BLaER1 treated with 17β-estradiol and CSF1 and Interleukin-3, amounts not matched to agents 10 nM and 100 nM (cell line): ENCODE measurements around the gene SP6.

Source experiments
- H3K27ac ChIP-seq, 11 experiments: shearing (Covaris generic); formaldehyde crosslinking; 2 replicates each; pipeline ENCODE4 v1.8.1; 2022
- H3K27me3 ChIP-seq, 11 experiments: shearing (Covaris generic); formaldehyde crosslinking; 2 replicates each; pipeline ENCODE4 v1.8.1; 2022
- H3K36me3 ChIP-seq, 11 experiments: shearing (Covaris generic); formaldehyde crosslinking; 2 replicates each; pipeline ENCODE4 v1.8.1; 2022
- H3K4me1 ChIP-seq, 10 experiments: shearing (Covaris generic); formaldehyde crosslinking; 2 replicates each; pipeline ENCODE4 v1.8.1; 2022
- H3K4me2 ChIP-seq, 11 experiments: shearing (Covaris generic); formaldehyde crosslinking; 2 replicates each; pipeline ENCODE4 v1.8.1; 2022
- H3K4me3 ChIP-seq, 10 experiments: shearing (Covaris generic); formaldehyde crosslinking; 2 replicates each; pipeline ENCODE4 v1.8.1; 2022
- H3K9ac ChIP-seq, 11 experiments: shearing (Covaris generic); formaldehyde crosslinking; 2 replicates each; pipeline ENCODE4 v1.8.1; 2022
- H3K9me3 ChIP-seq, 11 experiments: shearing (Covaris generic); formaldehyde crosslinking; replicated peaks in 1 of 11; 2 replicates each; pipeline ENCODE4 v1.8.1; 2022
- H4K20me1 ChIP-seq, 11 experiments: shearing (Covaris generic); formaldehyde crosslinking; 2 replicates each; pipeline ENCODE4 v1.8.1; 2022
- Cebpa-rat ChIP-seq, 11 experiments: shearing (Covaris generic); IDR thresholded peaks; 2 replicates each; pipeline ENCODE4 v1.8.1; 2022

Gene SP6

GRCh38 chr17:47882695-47883588, 32.0 kb upstream of the SP6 start:
- no peak for TF ChIP-seq Cebpa-rat (IDR thresholded peaks at IDR 0.05)
- Histone ChIP-seq H4K20me1 (no peaks in the 10 kb centered on the region; a peak in 1 of 22 replicates), H3K4me1 (peaks cover 34 to 57% (median 44%) of the 10 kb centered on the region in 10 experiments), H3K9ac (peak overlapping the region in 4 of 11 experiments; percentile 25 to 41 (median 28); a peak in 3 of 22 replicates), H3K27me3 (no peaks in the 10 kb centered on the region), H3K9me3 (no peaks in the 10 kb centered on the region), H3K4me2 (peak overlapping the region; percentile 70 to 85 (median 77)), H3K27ac (peak overlapping the region in 7 of 11 experiments; percentile 28 to 56 (median 47); a peak in 12 of 22 replicates), H3K4me3 (0 out of 20 replicates have a peak overlapping the region, but pooled peaks of 1 of the 10 experiments have one; percentile 5), H3K36me3 (no peaks in the 10 kb centered on the region)

GRCh38 chr17:47882247-47882646, 31.3 kb upstream of the SP6 start:
- Histone ChIP-seq H3K27me3 (no peaks in the 10 kb centered on the region), H3K27ac (peak overlapping the region in 8 of 11 experiments; percentile 28 to 56 (median 46); a peak in 13 of 22 replicates), H3K4me3 (0 out of 20 replicates have a peak overlapping the region, but pooled peaks of 2 of the 10 experiments have one; percentile 5 to 6), H3K9ac (peak overlapping the region in 5 of 11 experiments; percentile 25 to 41 (median 28); a peak in 6 of 22 replicates), H3K9me3 (no peaks in the 10 kb centered on the region), H3K4me1 (peaks cover 34 to 64% (median 49%) of the 10 kb centered on the region in 10 experiments), H3K4me2 (peak overlapping the region; percentile 70 to 85 (median 77)), H4K20me1 (no peaks in the 10 kb centered on the region; a peak in 1 of 22 replicates), H3K36me3 (no peaks in the 10 kb centered on the region)
- no peak for TF ChIP-seq Cebpa-rat (IDR thresholded peaks at IDR 0.05)

GRCh38 chr17:47879776-47880454, 29.0 kb upstream of the SP6 start:
- H3K27ac ChIP-seq: no peak overlapping the region
- no peak for TF ChIP-seq Cebpa-rat (IDR thresholded peaks at IDR 0.05)
- H3K4me2 ChIP-seq: no peak overlapping the region
- no peak overlapping the region for H3K9ac ChIP-seq
- H3K4me1 ChIP-seq: peaks cover 23 to 56% (median 37%) of the 10 kb centered on the region in 10 experiments
- no peaks in the 10 kb centered on the region for H3K27me3 ChIP-seq
- no peaks in the 10 kb centered on the region for H4K20me1 ChIP-seq
- H3K4me3 ChIP-seq: no peak overlapping the region
- no peaks in the 10 kb centered on the region for H3K9me3 ChIP-seq
- H3K36me3 ChIP-seq: no peaks in the 10 kb centered on the region

- TF ChIP-seq Cebpa-rat (IDR thresholded peaks at IDR 0.05): no peak
- Histone ChIP-seq H3K9ac (no peak overlapping the region), H3K4me3 (no peak overlapping the region), H3K27ac (no peak overlapping the region), H3K4me1 (peaks cover 19 to 61% (median 32%) of the 10 kb centered on the region in 10 experiments), H3K36me3 (no peaks in the 10 kb centered on the region), H3K27me3 (no peaks in the 10 kb centered on the region), H3K9me3 (no peaks in the 10 kb centered on the region), H4K20me1 (no peaks in the 10 kb centered on the region; a peak in 1 of 22 replicates), H3K4me2 (peak overlapping the region in 1 of 11 experiments; percentile 33; a peak in 2 of 22 replicates)
Measured at GRCh38 chr17:47879028-47879585, 28.1 kb upstream of the SP6 start.

- Histone ChIP-seq H3K4me2 (peak overlapping the region in 8 of 11 experiments; percentile 11 to 61 (median 38); a peak in 12 of 22 replicates), H3K27me3 (peaks cover 0 to 2% (median 0%) of the 10 kb centered on the region in 11 experiments; a peak in 1 of 22 replicates), H3K27ac (peak overlapping the region in 2 of 11 experiments; percentile 26 to 51; a peak in 1 of 22 replicates)
Measured at GRCh38 chr17:47878203-47879027, 27.5 kb upstream of the SP6 start.

GRCh38 chr17:47877368-47878034, 26.5 kb upstream of the SP6 start:
- Histone ChIP-seq H3K36me3 (no peaks in the 10 kb centered on the region), H3K4me3 (no peak overlapping the region), H3K27ac (peak overlapping the region in 3 of 11 experiments; percentile 14 to 51 (median 26); a peak in 7 of 22 replicates), H3K27me3 (peaks cover 0 to 10% (median 3%) of the 10 kb centered on the region in 11 experiments; a peak in 9 of 22 replicates), H3K9me3 (no peaks in the 10 kb centered on the region), H3K9ac (no peak overlapping the region), H3K4me1 (peaks cover 17 to 64% (median 29%) of the 10 kb centered on the region in 10 experiments), H3K4me2 (peak overlapping the region; percentile 6 to 61 (median 24); a peak in 16 of 22 replicates), H4K20me1 (no peaks in the 10 kb centered on the region; a peak in 1 of 22 replicates)
- TF ChIP-seq Cebpa-rat (IDR thresholded peaks at IDR 0.05): no peak

More at GRCh38 chr17:47878203-47879027, 27.5 kb upstream of the SP6 start:
- no peaks in the 10 kb centered on the region for H3K9me3 ChIP-seq
- no peaks in the 10 kb centered on the region; a peak in 1 of 22 replicates for H4K20me1 ChIP-seq
- peaks cover 19 to 68% (median 32%) of the 10 kb centered on the region in 10 experiments for H3K4me1 ChIP-seq
- H3K4me3 ChIP-seq: no peak overlapping the region
- no peak for TF ChIP-seq Cebpa-rat (IDR thresholded peaks at IDR 0.05)
- H3K9ac ChIP-seq: no peak overlapping the region
- no peaks in the 10 kb centered on the region for H3K36me3 ChIP-seq

- H3K4me2 ChIP-seq: peak overlapping the region in 3 of 11 experiments; percentile 8 to 16 (median 13); a peak in 4 of 22 replicates
- H3K9me3 ChIP-seq: no peaks in the 10 kb centered on the region
- H4K20me1 ChIP-seq: no peaks in the 10 kb centered on the region; a peak in 2 of 22 replicates
- H3K36me3 ChIP-seq: no peaks in the 10 kb centered on the region
- peaks cover 4 to 46% (median 16%) of the 10 kb centered on the region in 10 experiments; a peak in 17 of 20 replicates for H3K4me1 ChIP-seq
- TF ChIP-seq Cebpa-rat (IDR thresholded peaks at IDR 0.05): no peak
- H3K27ac ChIP-seq: no peak overlapping the region
- peaks cover 0 to 18% (median 4%) of the 10 kb centered on the region in 11 experiments; a peak in 10 of 22 replicates for H3K27me3 ChIP-seq
- H3K9ac ChIP-seq: no peak overlapping the region
- H3K4me3 ChIP-seq: no peak overlapping the region
Measured at GRCh38 chr17:47875011-47875985, 24.3 kb upstream of the SP6 start.
